SH-SY5Y (cell line): ENCODE measurements around the gene DCLK3.

Experiments used
- GATA2 ChIP-seq: IDR thresholded peaks from 2 replicates; pipeline ENCODE4 v1.6.1; 2011; ENCODE audit warnings: mild to moderate bottlenecking, low read depth, low read length
- GATA3 ChIP-seq: IDR thresholded peaks from 2 replicates; pipeline ENCODE4 v1.6.1; 2011; ENCODE audit warnings: low read depth, mild to moderate bottlenecking, low read length, moderate library complexity

- TF ChIP-seq GATA3, result no peak
- TF ChIP-seq GATA2, result 0 out of 2 replicates have a peak, but pooled peaks have one; percentile 11
These were observed 34.9 kb downstream of the DCLK3 start for GRCh38 chr3:36729204-36730056.
